ENCODE results near the gene ZNF141. TPM values are rescaled to one million over a fixed set of nuclear protein-coding genes. Genes with fewer than 3 reads are reported as not detected.

ZNF141 gene
- polyA plus RNA-seq, 1 donor from 2014 or later, result 10.5 TPM

Other genes with a start within 250 kb of the ZNF141 start
- 6.4 TPM for gene ZNF718, start 213.3 kb upstream of the ZNF141 start, polyA plus RNA-seq
- gene ZNF732, start 32.3 kb upstream of the ZNF141 start, polyA plus RNA-seq, result 0.16 TPM
- gene ZNF721, start 161.3 kb downstream of the ZNF141 start, polyA plus RNA-seq, result 42.7 TPM
- 26.7 TPM for gene PIGG, start 161.4 kb downstream of the ZNF141 start, polyA plus RNA-seq
- gene TMEM271, start 238.5 kb downstream of the ZNF141 start, polyA plus RNA-seq, result not detected